ENCODE measurements around the gene FOXO3. TPM values are rescaled to one million over a fixed set of nuclear protein-coding genes. Genes with fewer than 3 reads are reported as not detected.

Gene FOXO3
- total and polyA plus RNA-seq, 2 donors (not counting 3 experiments of a cell fraction or from before 2014, with no cell fraction given): 14.4 to 16.9 TPM

GRCh38 chr6:108732091-108732870 is 171.6 kb downstream of the FOXO3 start:
- Histone ChIP-seq H3K9me3 (replicated peaks; ENCODE audit: control insufficient read depth, insufficient read depth, low read length) (no peaks in the 10 kb centered on the region), H3K27me3 (ENCODE audit: control insufficient read depth in 2 of 2, insufficient read depth in 2 of 2, low read length in 2 of 2) (peaks cover 0 to 3% of the 10 kb centered on the region in 2 experiments), H3K9ac (replicated peaks; ENCODE audit: extremely low read depth, insufficient read depth, low read length) (no peak overlapping the region), H3K9me1 (replicated peaks; ENCODE audit: control insufficient read depth, extremely low read depth, insufficient read depth, low read length) (no peaks in the 10 kb centered on the region), H2AFZ (ENCODE audit: low read depth, low read length) (no peak overlapping the region), H3K79me2 (ENCODE audit: control insufficient read depth, insufficient read depth, low read length) (no peaks in the 10 kb centered on the region), H3K4me3 (replicated peaks in 1 of 3; ENCODE audit: insufficient read depth in 1 of 3, low read depth in 1 of 3, low read length in 3 of 3) (no peak overlapping the region), H4K20me1 (replicated peaks; ENCODE audit: control insufficient read depth, extremely low read depth, insufficient read depth, low read length) (no peaks in the 10 kb centered on the region), H3K4me2 (ENCODE audit: insufficient read depth, low read length) (no peak overlapping the region), H3K4me1 (ENCODE audit: control insufficient read depth, extremely low read depth, insufficient read depth, low read length) (peaks cover 9% of the 10 kb centered on the region), H3K27ac (ENCODE audit: insufficient read depth, low read depth, low read length) (no peak overlapping the region), H3K36me3 (ENCODE audit: control insufficient read depth in 2 of 2, extremely low read depth in 1 of 2, insufficient read depth in 2 of 2, low read length in 2 of 2) (no peaks in the 10 kb centered on the region)
- TF ChIP-seq EZH2 (IDR thresholded peaks at IDR 0.05; ENCODE audit: borderline replicate concordance, low read depth, low read length, severe bottlenecking) (no peak), JUN (IDR thresholded peaks at IDR 0.05; ENCODE audit: borderline replicate concordance, insufficient read depth, insufficient read length, low read depth) (no peak), POLR2AphosphoS5 (IDR thresholded peaks at IDR 0.05; ENCODE audit: insufficient read depth, low read depth, low read length) (no peak), MYC (IDR thresholded peaks at IDR 0.05; ENCODE audit: low read depth, low read length) (no peak), GATA2 (IDR thresholded peaks at IDR 0.05; ENCODE audit: insufficient read depth, insufficient read length, low read depth, low read length) (no peak), POLR2A (IDR thresholded peaks at IDR 0.05; ENCODE audit: low read depth, low read length) (no peak), FOS (IDR thresholded peaks at IDR 0.05; ENCODE audit: borderline replicate concordance, insufficient read depth, low read length) (no peak), CTCF (IDR thresholded peaks at IDR 0.05; ENCODE audit: extremely low read depth in 1 of 2, insufficient read depth in 1 of 2, low read depth in 1 of 2, low read length in 2 of 2) (no peak), MAX (IDR thresholded peaks at IDR 0.05; ENCODE audit: insufficient read depth, insufficient read length) (no peak)
- no TSS peak for BruUV-seq (replicated peaks)
- POLR2A ChIA-PET: no interaction called here
- FAIRE-seq (no peak), DNase-seq (ENCODE audit: low read depth, low spot score) (no peak)
- dilution Hi-C loops (cut with MboI; ENCODE audit: extremely low pct_ligation_motif_present, low sequenced_read_pairs): no loop called here
- CTCF ChIA-PET: interaction anchor here (1.3 kb wide), 1 partner anchor 18 kb away, joined by 4 read pairs; no protein-coding TSS in a partner anchor
- intact Hi-C loops (cut with micrococcal nuclease): no loop called here
